H1 (cell line): ENCODE measurements around the gene CELF4. TPM values are rescaled to one million over a fixed set of nuclear protein-coding genes. Genes with fewer than 3 reads are reported as not detected.

Experiments used
- CTCF ChIA-PET: fragments of 300-600 bp; sonication (Branson Sonifier 250); formaldehyde crosslinking; loops from one replicate; lab custom pipeline; 2021; ENCODE audit not compliant: partially characterized antibody; lab: Charles Lee
- POLR2A ChIA-PET: fragments of 300-600 bp; sonication (Branson Sonifier 250); formaldehyde crosslinking; loops from one replicate; lab custom pipeline; 2021; ENCODE audit warnings: inconsistent platforms; ENCODE audit not compliant: partially characterized antibody; lab: Charles Lee
- DNase-seq, 2 experiments: peaks; one replicate each; pipeline versions ENCODE4 v3.0.0 to v3.0.0-alpha.2; 2010 to 2022; ENCODE audit warnings: low spot score in 2 of 2, low read depth in 1 of 2, mixed read lengths in 1 of 2
- FAIRE-seq: peaks from 2 replicates; lab custom pipeline; 2011; peaks lifted over from hg19 to GRCh38; lab: Jason Lieb, UNC
- H2AFZ ChIP-seq: 2 replicates; pipeline ENCODE4 v1.8.1; 2012; ENCODE audit warnings: low read length, inconsistent platforms
- H2AK5ac ChIP-seq: 2 replicates; pipeline ENCODE4 v1.6.1; 2013; ENCODE audit warnings: low read depth, low read length
- H2BK120ac ChIP-seq: replicated peaks from 2 replicates; pipeline ENCODE3; 2013; ENCODE audit warnings: low read depth, low read length, inconsistent platforms
- H2BK12ac ChIP-seq: 2 replicates; pipeline ENCODE4 v1.6.1; 2013; ENCODE audit warnings: low read depth, low read length
- H2BK15ac ChIP-seq: 2 replicates; pipeline ENCODE4 v1.6.1; 2013; ENCODE audit warnings: low read length
- H2BK20ac ChIP-seq: 2 replicates; pipeline ENCODE4 v1.6.1; 2013; ENCODE audit warnings: low read length
- H2BK5ac ChIP-seq: 2 replicates; pipeline ENCODE4 v1.6.1; 2013; ENCODE audit warnings: low read depth, low read length
- H3K14ac ChIP-seq: 2 replicates; pipeline ENCODE4 v1.6.1; 2013; ENCODE audit warnings: inconsistent platforms; ENCODE audit not compliant: insufficient read length
- H3K18ac ChIP-seq: 2 replicates; pipeline ENCODE4 v1.6.1; 2013; ENCODE audit warnings: low read length; ENCODE audit errors: extremely low read depth
- H3K23ac ChIP-seq: 2 replicates; pipeline ENCODE4 v1.6.1; 2013; ENCODE audit warnings: inconsistent platforms; ENCODE audit not compliant: insufficient read length
- H3K23me2 ChIP-seq: 2 replicates; pipeline ENCODE4 v1.6.1; 2013; ENCODE audit warnings: low read depth, low read length
- H3K27ac ChIP-seq: 2 replicates; pipeline ENCODE4 v1.6.1; 2011; ENCODE audit warnings: low read depth, low read length, inconsistent platforms
- H3K27me3 ChIP-seq, 4 experiments: replicated peaks in 1 of 4; 1 replicate in 1 of 4; 2 replicates in 3 of 4; pipeline versions ENCODE4 v1.6.1 to v1.8.1; 2011 to 2013; ENCODE audit warnings: low read length in 3 of 4, mild to moderate bottlenecking in 3 of 4, inconsistent platforms in 2 of 4, mixed read lengths in 2 of 4, moderate library complexity in 1 of 4; ENCODE audit not compliant: control insufficient read depth in 3 of 4, insufficient read depth in 3 of 4; ENCODE audit errors: extremely low read depth in 1 of 4
- H3K36me3 ChIP-seq, 4 experiments: 2 replicates each; pipeline versions ENCODE4 v1.6.1 to v1.8.1; 2011 to 2013; ENCODE audit warnings: mild to moderate bottlenecking in 4 of 4, low read length in 3 of 4, moderate library complexity in 2 of 4, control low read depth in 1 of 4, inconsistent platforms in 1 of 4; ENCODE audit not compliant: insufficient read depth in 4 of 4, control insufficient read depth in 2 of 4
- H3K4ac ChIP-seq: replicated peaks from 2 replicates; pipeline ENCODE3; 2013; ENCODE audit warnings: low read length, low read depth, mixed read lengths, inconsistent platforms; ENCODE audit not compliant: insufficient read length
- H3K4me1 ChIP-seq, 4 experiments: replicated peaks in 1 of 4; 1 replicate in 1 of 4; 2 replicates in 3 of 4; pipeline versions ENCODE4 v1.6.1 to v1.8.1; 2011 to 2013; ENCODE audit warnings: low read length in 3 of 4, inconsistent platforms in 2 of 4, mixed read lengths in 1 of 4; ENCODE audit not compliant: insufficient read depth in 4 of 4, control insufficient read depth in 3 of 4
- H3K4me2 ChIP-seq, 2 experiments: 2 replicates each; pipeline versions ENCODE4 v1.6.1 to v1.8.1; 2011 to 2013; ENCODE audit warnings: low read depth in 2 of 2, low read length in 2 of 2, control low read depth in 1 of 2, inconsistent platforms in 1 of 2, mild to moderate bottlenecking in 1 of 2; ENCODE audit not compliant: insufficient read depth in 1 of 2
- H3K4me3 ChIP-seq, 4 experiments: fragments of 200-600, 300-600 bp in 1 of 4; sonication (generic), shearing (Covaris generic), sonication (Bioruptor Twin) in 1 of 4; 2 replicates each; pipeline versions ENCODE4 v1.5.1 to v1.8.1; 2011 to 2016; ENCODE audit warnings: low read length in 4 of 4, low read depth in 3 of 4, control low read depth in 2 of 4, inconsistent platforms in 2 of 4, mild to moderate bottlenecking in 2 of 4, mixed read lengths in 1 of 4, moderate library complexity in 1 of 4; ENCODE audit not compliant: insufficient read depth in 2 of 4; ENCODE audit errors: extremely low read depth in 1 of 4
- H3K56ac ChIP-seq: replicated peaks from 2 replicates; pipeline ENCODE3; 2013; ENCODE audit warnings: low read depth, mild to moderate bottlenecking, mixed read lengths, low read length, inconsistent platforms; ENCODE audit not compliant: insufficient read length
- H3K79me1 ChIP-seq: 2 replicates; pipeline ENCODE4 v1.6.1; 2013; ENCODE audit warnings: low read depth, low read length, control low read depth
- H3K79me2 ChIP-seq, 2 experiments: 2 replicates each; pipeline versions ENCODE4 v1.6.1 to v1.8.1; 2012 to 2013; ENCODE audit warnings: low read length in 2 of 2, mild to moderate bottlenecking in 2 of 2, inconsistent platforms in 1 of 2; ENCODE audit not compliant: insufficient read depth in 2 of 2, control insufficient read depth in 1 of 2
- H3K9ac ChIP-seq, 4 experiments: replicated peaks in 1 of 4; 1 replicate in 1 of 4; 2 replicates in 3 of 4; pipeline versions ENCODE4 v1.6.1 to v1.8.1; 2011 to 2013; ENCODE audit warnings: low read depth in 3 of 4, low read length in 3 of 4, control low read depth in 2 of 4, mild to moderate bottlenecking in 2 of 4, moderate library complexity in 2 of 4, inconsistent platforms in 1 of 4; ENCODE audit errors: extremely low read depth in 1 of 4
- H3K9me3 ChIP-seq, 2 experiments: 2 replicates each; pipeline versions ENCODE4 v1.6.1 to v1.8.1; 2012 to 2013; ENCODE audit warnings: mild to moderate bottlenecking in 2 of 2, moderate library complexity in 2 of 2, control low read depth in 1 of 2, inconsistent platforms in 1 of 2, low read depth in 1 of 2, low read length in 1 of 2, mixed read lengths in 1 of 2; ENCODE audit not compliant: insufficient read depth in 2 of 2
- H4K20me1 ChIP-seq, 2 experiments: replicated peaks in 1 of 2; 2 replicates each; pipeline versions ENCODE3 to v1.8.1; 2011 to 2013; ENCODE audit warnings: inconsistent platforms in 2 of 2, low read length in 2 of 2, mild to moderate bottlenecking in 1 of 2; ENCODE audit not compliant: insufficient read depth in 2 of 2, control insufficient read depth in 1 of 2
- H4K5ac ChIP-seq: 2 replicates; pipeline ENCODE4 v1.6.1; 2013; ENCODE audit warnings: low read length, low read depth, mixed read lengths, inconsistent platforms; ENCODE audit not compliant: insufficient read length
- H4K8ac ChIP-seq: 2 replicates; pipeline ENCODE4 v1.8.0; 2013; ENCODE audit warnings: mild to moderate bottlenecking, moderate library complexity, low read length, inconsistent platforms; ENCODE audit not compliant: insufficient read depth; ENCODE audit errors: extremely low read depth
- H4K91ac ChIP-seq: replicated peaks from 2 replicates; pipeline ENCODE3; 2013; ENCODE audit warnings: low read length, mixed read lengths, inconsistent platforms; ENCODE audit not compliant: insufficient read length
- CHD2 ChIP-seq: IDR thresholded peaks from 2 replicates; pipeline ENCODE4 v1.6.1; 2012; ENCODE audit warnings: low read length, improper control_type of control experiment
- GABPA ChIP-seq: IDR thresholded peaks from 2 replicates; pipeline ENCODE4 v1.6.1; 2011; ENCODE audit warnings: mild to moderate bottlenecking, low read length, moderate library complexity, borderline replicate concordance; ENCODE audit not compliant: insufficient read depth
- POU5F1 ChIP-seq: IDR thresholded peaks from 2 replicates; pipeline ENCODE4 v1.6.1; 2011; ENCODE audit warnings: low read depth, mild to moderate bottlenecking, low read length, moderate library complexity
- TEAD4 ChIP-seq: IDR thresholded peaks from 2 replicates; pipeline ENCODE4 v1.6.1; 2012; ENCODE audit warnings: low read depth, low read length, inconsistent platforms, mixed read lengths
- WGBS, 2 experiments: shearing (Covaris generic) in 1 of 2; methylation state at CpG; one replicate each; pipeline versions ENCODE4 v1.1.6 to v1.1.7; 2013 to 2015; ENCODE audit warnings: low lambda C conversion rate in 2 of 2, mixed read lengths in 2 of 2, inconsistent platforms in 1 of 2, low coverage in 1 of 2, missing lambda C conversion rate in 1 of 2; ENCODE audit not compliant: insufficient replicate concordance in 2 of 2, insufficient coverage in 1 of 2, insufficient read length in 1 of 2; ENCODE audit errors: extremely low coverage in 1 of 2, missing lambda C conversion rate in 1 of 2; 5-methylcytosine and 5-hydroxymethylcytosine counted together
- polyA plus RNA-seq, 7 experiments: library from polyadenylated mRNA; depleted of rRNA in 3 of 7; stranded (reverse) in 5 of 7; unstranded in 2 of 7; fragments of >200 nt in 5 of 7; fragments of 200-250 nt in 2 of 7; gene quantifications; 1 replicate in 5 of 7; 2 replicates in 1 of 7; 4 replicates in 1 of 7; pipeline versions ENCODE4 v1.2.1 to v1.2.3, GENCODE V29; 2011 to 2013; ENCODE audit warnings: missing spikeins in 2 of 7, mixed read lengths in 2 of 7
- total RNA-seq: library from RNA; stranded (reverse); fragmentation: NEBNext Ultra II Directional; extraction: Animal tissue kit (Norgen Biotek cat#: 25700); gene quantifications from 2 replicates; pipeline ENCODE4 v1.2.1, GENCODE V29; 2021

CELF4 gene
- total and polyA plus RNA-seq, 2 of the 8 experiments (the other 6 are each of a cell fraction or from before 2014, with no cell fraction given) = 1.6 to 3.4 TPM

DNA sequence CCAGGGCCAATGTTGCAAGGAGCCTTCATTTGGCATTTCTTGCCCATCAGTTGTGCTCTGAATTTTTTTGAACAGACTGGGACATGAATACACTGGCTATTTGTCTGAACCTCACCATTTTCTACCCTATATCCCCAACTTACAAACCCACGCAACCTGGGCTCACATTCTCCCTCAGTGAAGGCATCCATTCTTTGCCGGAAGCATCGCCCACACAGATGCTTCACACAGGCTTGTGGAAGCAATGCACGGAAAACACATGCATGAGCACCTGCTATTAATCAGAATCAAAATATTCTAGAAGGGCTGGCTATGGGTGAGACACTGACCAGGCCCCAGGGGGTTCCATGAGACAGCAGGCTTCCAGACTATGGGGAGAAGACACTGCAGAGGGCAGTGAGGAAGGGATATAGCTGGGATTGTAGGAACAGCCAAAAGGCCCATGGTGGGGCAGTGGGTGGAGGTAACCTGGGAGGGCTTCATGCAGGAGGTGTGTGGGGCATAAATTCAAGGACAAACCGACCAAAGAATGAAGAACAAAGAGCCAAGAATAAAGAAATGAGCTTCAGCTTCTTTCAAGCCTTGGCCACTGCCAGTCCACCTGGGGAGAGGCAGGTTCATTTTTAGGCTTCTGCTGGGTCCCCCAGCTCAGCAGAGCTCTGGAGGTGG lies 261.5 kb downstream of the CELF4 start:
- Histone ChIP-seq H3K4me2 (no peak overlapping the region), H3K36me3 (no peaks in the 10 kb centered on the region), H3K56ac (no peak overlapping the region), H4K5ac (no peak overlapping the region), H2BK20ac (no peak overlapping the region), H3K27me3 (no peaks in the 10 kb centered on the region), H2BK5ac (no peak overlapping the region), H3K79me2 (no peaks in the 10 kb centered on the region), H2AK5ac (no peak overlapping the region), H2BK15ac (no peak overlapping the region), H3K23ac (no peak overlapping the region), H3K79me1 (no peaks in the 10 kb centered on the region), H4K8ac (no peak overlapping the region), H3K27ac (no peak overlapping the region), H4K91ac (no peak overlapping the region), H3K14ac (no peak overlapping the region), H3K9me3 (no peaks in the 10 kb centered on the region), H4K20me1 (no peaks in the 10 kb centered on the region), H2BK12ac (no peak overlapping the region), H3K4me3 (no peak overlapping the region), H3K23me2 (no peaks in the 10 kb centered on the region), H3K4me1 (peaks cover 0 to 3% (median 0%) of the 10 kb centered on the region in 4 experiments; a peak in 2 of 7 replicates), H2BK120ac (no peak overlapping the region), H3K18ac (no peak overlapping the region), H3K4ac (no peak overlapping the region), H3K9ac (no peak overlapping the region), H2AFZ (no peak overlapping the region)
- POLR2A ChIA-PET = no interaction called here
- CTCF ChIA-PET = interaction anchor here (0.6 to 2.4 kb wide), 4 partner anchors 9 to 58 kb away, joined by 3 to 10 read pairs (median 4); no protein-coding TSS in a partner anchor
- FAIRE-seq = no peak
- 91% methylated on average over 5 of the region's 5 CpGs; no CpG with 5 or more reads in 1 of the 2 experiments for WGBS, 2 experiments
- TF ChIP-seq TEAD4 = no peak
- TF ChIP-seq CHD2 = no peak
- no peak for TF ChIP-seq POU5F1
- no peak for TF ChIP-seq GABPA
- DNase-seq = no peak
